Measurements from ENCODE around the gene VPS26C. TPM values are rescaled to one million over a fixed set of nuclear protein-coding genes. Genes with fewer than 3 reads are reported as not detected.

Gene VPS26C
- total RNA-seq, 1 experiment from 2014 or later: 42.1 TPM

- no TSS peak for BruUV-seq (replicated peaks)
- ChIA-PET POLR2A (no interaction called here), CTCF (no interaction called here), RAD21 (ENCODE audit: low non-redundant PET in 1 of 2, low total read pairs in 2 of 2, uncharacterized antibody in 2 of 2, unreplicated experiment in 2 of 2) (no interaction called here)
- no peak overlapping the region for H3K4me2 ChIP-seq (ENCODE audit: low read length)
- H2AFZ ChIP-seq (ENCODE audit: low read depth, low read length, poor library complexity, severe bottlenecking): no peak overlapping the region
- no peak overlapping the region for H3K4me3 ChIP-seq (replicated peaks in 1 of 2; ENCODE audit: low read depth in 1 of 2, low read length in 2 of 2)
- intact Hi-C loops (cut with micrococcal nuclease): no loop called here
- H3K9me3 ChIP-seq (ENCODE audit: control insufficient read depth in 1 of 2, insufficient read depth in 1 of 2, low read depth in 1 of 2, low read length in 2 of 2): no peaks in the 10 kb centered on the region
- TF ChIP-seq SP1 (IDR thresholded peaks at IDR 0.05; ENCODE audit: low read depth) (no peak), REST (IDR thresholded peaks at IDR 0.05; ENCODE audit: low read depth) (no peak), JUND (IDR thresholded peaks at IDR 0.05) (no peak), CTCF (IDR thresholded peaks at IDR 0.05 in 2 of 3, conservative IDR thresholded peaks at IDR 0.05 in 1 of 3; ENCODE audit: borderline replicate concordance in 1 of 3, insufficient read depth in 1 of 3, low read depth in 2 of 3, low read length in 2 of 3) (no peak), ATF3 (IDR thresholded peaks at IDR 0.05) (no peak), ZFX (IDR thresholded peaks at IDR 0.05) (no peak), FOSL1 (IDR thresholded peaks at IDR 0.05; ENCODE audit: low read depth) (no peak), YY1 (IDR thresholded peaks at IDR 0.05; ENCODE audit: extremely low read depth, insufficient replicate concordance, low read depth, low read length) (no peak), ZNF274 (IDR thresholded peaks at IDR 0.05; ENCODE audit: low read depth, low read length) (no peak), CEBPB (IDR thresholded peaks at IDR 0.05; ENCODE audit: low read depth) (no peak), SRF (IDR thresholded peaks at IDR 0.05; ENCODE audit: low read depth) (no peak), POLR2A (IDR thresholded peaks at IDR 0.05; ENCODE audit: borderline replicate concordance, extremely low read depth, insufficient read depth, insufficient read length) (no peak), EGR1 (IDR thresholded peaks at IDR 0.05; ENCODE audit: low read depth) (no peak), RAD21 (IDR thresholded peaks at IDR 0.05; ENCODE audit: low read depth) (no peak), EZH2phosphoT487 (IDR thresholded peaks at IDR 0.05; ENCODE audit: borderline replicate concordance) (no peak), EZH2 (IDR thresholded peaks at IDR 0.05) (no peak)
- TF ChIP-seq, protein P1, sequence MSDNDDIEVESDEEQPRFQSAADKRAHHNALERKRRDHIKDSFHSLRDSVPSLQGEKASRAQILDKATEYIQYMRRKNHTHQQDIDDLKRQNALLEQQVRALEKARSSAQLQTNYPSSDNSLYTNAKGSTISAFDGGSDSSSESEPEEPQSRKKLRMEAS (IDR thresholded peaks at IDR 0.05): no peak
- H3K9ac ChIP-seq (ENCODE audit: low read length): no peak overlapping the region
- H3K36me3 ChIP-seq (ENCODE audit: control insufficient read depth in 1 of 2, insufficient read depth in 2 of 2, low read length in 2 of 2): peaks cover 10 to 17% of the 10 kb centered on the region in 2 experiments; a peak in 3 of 4 replicates
- H3K4me1 ChIP-seq (ENCODE audit: control insufficient read depth in 1 of 2, insufficient read depth in 2 of 2, low read length in 2 of 2): peaks cover 0 to 8% of the 10 kb centered on the region in 2 experiments; a peak in 1 of 4 replicates
- H3K79me2 ChIP-seq (ENCODE audit: insufficient read depth, low read length): no peaks in the 10 kb centered on the region; the same call in 1 of the 2 replicates
- ATAC-seq: peak; percentile 10; the same call in 1 of the 2 replicates
- no peaks in the 10 kb centered on the region for H4K20me1 ChIP-seq (ENCODE audit: insufficient read depth)
- no peak overlapping the region; the same call in 1 of the 2 replicates for H3K27ac ChIP-seq (ENCODE audit: low read depth, low read length)
- no peaks in the 10 kb centered on the region for H3K27me3 ChIP-seq (ENCODE audit: insufficient read depth, low read length)
- no peaks in the 10 kb centered on the region for H3K9me2 ChIP-seq (ENCODE audit: insufficient read depth)
- no peak for DNase-seq (ENCODE audit: low read depth, low spot score)
Observed at GRCh38 chr21:37220433-37220980, 46.6 kb downstream of the VPS26C start.
